WTC11 (cell line): ENCODE measurements around the gene LMF2. TPM values are rescaled to one million over a fixed set of nuclear protein-coding genes. Genes with fewer than 3 reads are reported as not detected.

ENCODE experiments used
- ATAC-seq: fragments of 200-7000 bp; cut with Tn5 transposase; 2 replicates; pipeline ENCODE4 v1.10.0; 2021; ENCODE audit warnings: mild to moderate bottlenecking, moderate library complexity
- CTCF ChIA-PET: fragments of 300-600 bp; sonication (Branson Sonifier 250); formaldehyde crosslinking; loops from one replicate; lab custom pipeline; 2021; ENCODE audit warnings: antibody characterized with exemption; lab: Charles Lee
- POLR2A ChIA-PET: fragments of 350-600 bp; sonication (Branson Sonifier 250); formaldehyde crosslinking; loops from one replicate; lab custom pipeline; 2021; ENCODE audit warnings: antibody characterized with exemption; lab: Charles Lee
- DNase-seq: peaks from one replicate; pipeline ENCODE4 v3.0.0; 2021; ENCODE audit warnings: low spot score
- H3K27ac Mint-ChIP-seq: 2 replicates; pipeline ENCODE4 v1.8.0; 2021; ENCODE audit warnings: mixed read lengths
- H3K27me3 Mint-ChIP-seq: 2 replicates; pipeline ENCODE4 v1.8.0; 2021; ENCODE audit warnings: low read depth, mild to moderate bottlenecking, moderate library complexity, mixed read lengths
- H3K36me3 Mint-ChIP-seq: 2 replicates; pipeline ENCODE4 v1.8.0; 2021; ENCODE audit warnings: mixed read lengths
- H3K4me1 Mint-ChIP-seq: 2 replicates; pipeline ENCODE4 v1.8.0; 2022; ENCODE audit warnings: mixed read lengths
- H3K4me3 Mint-ChIP-seq: 2 replicates; pipeline ENCODE4 v1.8.0; 2021; ENCODE audit warnings: mild to moderate bottlenecking, moderate library complexity, mixed read lengths
- H3K9me3 Mint-ChIP-seq: 2 replicates; pipeline ENCODE4 v1.8.0; 2021; ENCODE audit warnings: mixed read lengths
- CBFB ChIP-seq: sonication (generic); formaldehyde crosslinking; IDR thresholded peaks from 2 replicates; pipeline ENCODE4 v1.8.1; 2022; ENCODE audit warnings: mild to moderate bottlenecking, low read depth, missing genetic modification reagents
- CREB1 ChIP-seq: sonication (generic); formaldehyde crosslinking; IDR thresholded peaks from 2 replicates; pipeline ENCODE4 v1.8.0; 2023; ENCODE audit warnings: mild to moderate bottlenecking, missing genetic modification reagents
- ESRRA ChIP-seq: sonication (generic); formaldehyde crosslinking; IDR thresholded peaks from 2 replicates; pipeline ENCODE4 v1.8.1; 2022; ENCODE audit warnings: mild to moderate bottlenecking, missing genetic modification reagents, borderline replicate concordance
- ETV6 ChIP-seq: sonication (generic); formaldehyde crosslinking; IDR thresholded peaks from 2 replicates; pipeline ENCODE4 v1.8.1; 2022; ENCODE audit warnings: mild to moderate bottlenecking, missing genetic modification reagents
- GTF2I ChIP-seq: fragments of 250-450 bp; sonication (Bioruptor Pico); conservative IDR thresholded peaks from 2 replicates; pipeline ENCODE4 v1.4.0; 2021; ENCODE audit warnings: mild to moderate bottlenecking
- HMGA2 ChIP-seq: fragments of 250-450 bp; sonication (Bioruptor Pico); IDR thresholded peaks from 2 replicates; pipeline ENCODE4 v1.4.0; 2021; ENCODE audit warnings: mild to moderate bottlenecking, moderate library complexity
- MXD4 ChIP-seq: fragments of 250-450 bp; sonication (Bioruptor Pico); IDR thresholded peaks from 2 replicates; pipeline ENCODE4 v1.8.0; 2021; ENCODE audit warnings: mild to moderate bottlenecking, moderate library complexity, borderline replicate concordance
- NFE2L1 ChIP-seq: sonication (generic); formaldehyde crosslinking; IDR thresholded peaks from 2 replicates; pipeline ENCODE4 v1.8.1; 2023; ENCODE audit warnings: missing genetic modification reagents
- OVOL2 ChIP-seq: fragments of 250-450 bp; sonication (Bioruptor Pico); IDR thresholded peaks from 2 replicates; pipeline ENCODE4 v1.9.0; 2021; ENCODE audit warnings: mild to moderate bottlenecking, borderline replicate concordance
- TCF7 ChIP-seq: sonication (generic); formaldehyde crosslinking; IDR thresholded peaks from 2 replicates; pipeline ENCODE4 v1.8.0; 2022; ENCODE audit warnings: mild to moderate bottlenecking, low read depth, missing genetic modification reagents, moderate library complexity
- ZBTB21 ChIP-seq: sonication (generic); formaldehyde crosslinking; IDR thresholded peaks from 2 replicates; pipeline ENCODE4 v1.8.1; 2023; ENCODE audit warnings: mild to moderate bottlenecking, missing genetic modification reagents, borderline replicate concordance
- total RNA-seq: library from RNA; stranded (reverse); gene quantifications from 3 replicates; pipeline ENCODE4 v1.2.3, GENCODE V29; 2021
- TF ChIP-seq, protein P1 (sequence below): sonication (generic); formaldehyde crosslinking; IDR thresholded peaks from 2 replicates; pipeline ENCODE4 v1.8.1; 2023; ENCODE audit warnings: mild to moderate bottlenecking, missing genetic modification reagents
- TF ChIP-seq, protein P2 (sequence below): sonication (generic); formaldehyde crosslinking; IDR thresholded peaks from 2 replicates; pipeline ENCODE4 v1.8.1; 2023; ENCODE audit warnings: mild to moderate bottlenecking, missing genetic modification reagents
- TF ChIP-seq, protein P3 (sequence below): fragments of 250-450 bp; sonication (Bioruptor Pico); IDR thresholded peaks from 2 replicates; pipeline ENCODE4 v2.1.2; 2022; ENCODE audit warnings: mild to moderate bottlenecking, moderate library complexity
- TF ChIP-seq, protein P4 (sequence below): sonication (generic); formaldehyde crosslinking; IDR thresholded peaks from 2 replicates; pipeline ENCODE4 v1.8.1; 2022; ENCODE audit warnings: mild to moderate bottlenecking, missing genetic modification reagents, moderate library complexity, borderline replicate concordance
- TF ChIP-seq, protein P5 (sequence below): sonication (generic); formaldehyde crosslinking; IDR thresholded peaks from 2 replicates; pipeline ENCODE4 v1.8.1; 2022; ENCODE audit warnings: low read depth, mild to moderate bottlenecking, moderate library complexity, missing genetic modification reagents, borderline replicate concordance
- TF ChIP-seq, protein P6 (sequence below): sonication (generic); formaldehyde crosslinking; IDR thresholded peaks from 2 replicates; pipeline ENCODE4 v1.8.0; 2022; ENCODE audit warnings: mild to moderate bottlenecking, missing genetic modification reagents
- TF ChIP-seq, protein P7 (sequence below): sonication (generic); formaldehyde crosslinking; conservative IDR thresholded peaks from 2 replicates; pipeline ENCODE4 v1.8.1; 2022; ENCODE audit warnings: mild to moderate bottlenecking, missing genetic modification reagents
- TF ChIP-seq, protein P8 (sequence below): fragments of 200-600 bp; IDR thresholded peaks from 2 replicates; pipeline ENCODE4 v1.8.0; 2022; ENCODE audit warnings: antibody characterized with exemption
- TF ChIP-seq, protein P9 (sequence below): sonication (generic); formaldehyde crosslinking; IDR thresholded peaks from 2 replicates; pipeline ENCODE4 v1.8.1; 2023; ENCODE audit warnings: mild to moderate bottlenecking, missing genetic modification reagents, moderate library complexity

The LMF2 gene
- total RNA-seq, 1 experiment from 2014 or later: 43.7 TPM

DNA sequence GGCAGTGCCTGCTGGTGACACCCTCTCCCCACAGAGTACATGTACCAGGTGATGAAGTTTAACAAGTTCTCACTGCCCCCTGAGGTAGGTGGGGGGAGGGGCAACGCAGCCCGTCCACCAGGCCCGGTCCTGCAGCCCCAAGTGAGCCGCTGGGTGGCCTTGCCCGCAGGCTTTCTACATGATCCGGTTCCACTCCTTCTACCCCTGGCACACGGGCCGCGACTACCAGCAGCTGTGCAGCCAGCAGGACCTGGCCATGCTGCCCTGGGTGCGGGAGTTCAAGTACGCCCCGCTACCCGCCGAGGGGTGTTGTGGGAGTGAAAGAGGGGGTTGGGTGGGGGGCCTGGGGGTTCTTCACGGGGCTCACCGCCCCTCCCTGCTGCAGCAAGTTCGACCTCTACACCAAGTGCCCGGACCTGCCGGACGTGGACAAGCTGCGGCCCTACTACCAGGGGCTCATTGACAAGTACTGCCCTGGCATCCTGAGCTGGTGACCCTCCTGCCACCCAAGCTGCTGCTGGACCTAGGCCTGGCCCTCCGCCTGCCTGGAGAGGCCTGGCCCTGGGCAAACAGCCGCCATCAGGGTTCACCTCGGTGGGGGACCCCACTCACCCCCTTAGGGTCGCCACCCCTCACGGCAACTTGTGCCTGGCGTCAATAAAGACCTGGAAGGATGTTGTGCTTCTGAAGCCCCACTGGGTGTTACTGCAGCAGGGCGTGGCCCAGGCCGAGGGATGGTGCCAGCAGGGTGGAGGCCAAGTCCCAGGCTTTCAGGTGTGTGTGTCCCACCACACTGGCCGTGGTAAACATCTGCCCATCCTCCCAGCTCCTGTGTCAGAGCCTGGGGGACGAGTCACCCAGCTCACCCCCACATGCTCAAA lies 17.9 kb downstream of the LMF2 start:
- ATAC-seq (no peak), DNase-seq (no peak)
- no peaks in the 10 kb centered on the region for H3K4me1 Mint-ChIP-seq
- TF ChIP-seq MXD4 (CRISPR knock-in tag) (no peak), TCF7 (no peak), NFE2L1 (no peak), CBFB (no peak), CREB1 (CRISPR knock-in tag) (no peak), HMGA2 (CRISPR knock-in tag) (no peak), ZBTB21 (CRISPR knock-in tag) (no peak), ETV6 (CRISPR knock-in tag) (no peak), GTF2I (CRISPR knock-in tag) (no peak)
- TF ChIP-seq, protein P1, sequence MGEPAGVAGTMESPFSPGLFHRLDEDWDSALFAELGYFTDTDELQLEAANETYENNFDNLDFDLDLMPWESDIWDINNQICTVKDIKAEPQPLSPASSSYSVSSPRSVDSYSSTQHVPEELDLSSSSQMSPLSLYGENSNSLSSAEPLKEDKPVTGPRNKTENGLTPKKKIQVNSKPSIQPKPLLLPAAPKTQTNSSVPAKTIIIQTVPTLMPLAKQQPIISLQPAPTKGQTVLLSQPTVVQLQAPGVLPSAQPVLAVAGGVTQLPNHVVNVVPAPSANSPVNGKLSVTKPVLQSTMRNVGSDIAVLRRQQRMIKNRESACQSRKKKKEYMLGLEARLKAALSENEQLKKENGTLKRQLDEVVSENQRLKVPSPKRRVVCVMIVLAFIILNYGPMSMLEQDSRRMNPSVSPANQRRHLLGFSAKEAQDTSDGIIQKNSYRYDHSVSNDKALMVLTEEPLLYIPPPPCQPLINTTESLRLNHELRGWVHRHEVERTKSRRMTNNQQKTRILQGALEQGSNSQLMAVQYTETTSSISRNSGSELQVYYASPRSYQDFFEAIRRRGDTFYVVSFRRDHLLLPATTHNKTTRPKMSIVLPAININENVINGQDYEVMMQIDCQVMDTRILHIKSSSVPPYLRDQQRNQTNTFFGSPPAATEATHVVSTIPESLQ (CRISPR knock-in tag): no peak
- TF ChIP-seq, protein P2, sequence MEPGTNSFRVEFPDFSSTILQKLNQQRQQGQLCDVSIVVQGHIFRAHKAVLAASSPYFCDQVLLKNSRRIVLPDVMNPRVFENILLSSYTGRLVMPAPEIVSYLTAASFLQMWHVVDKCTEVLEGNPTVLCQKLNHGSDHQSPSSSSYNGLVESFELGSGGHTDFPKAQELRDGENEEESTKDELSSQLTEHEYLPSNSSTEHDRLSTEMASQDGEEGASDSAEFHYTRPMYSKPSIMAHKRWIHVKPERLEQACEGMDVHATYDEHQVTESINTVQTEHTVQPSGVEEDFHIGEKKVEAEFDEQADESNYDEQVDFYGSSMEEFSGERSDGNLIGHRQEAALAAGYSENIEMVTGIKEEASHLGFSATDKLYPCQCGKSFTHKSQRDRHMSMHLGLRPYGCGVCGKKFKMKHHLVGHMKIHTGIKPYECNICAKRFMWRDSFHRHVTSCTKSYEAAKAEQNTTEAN (CRISPR knock-in tag): no peak
- TF ChIP-seq, protein P3, sequence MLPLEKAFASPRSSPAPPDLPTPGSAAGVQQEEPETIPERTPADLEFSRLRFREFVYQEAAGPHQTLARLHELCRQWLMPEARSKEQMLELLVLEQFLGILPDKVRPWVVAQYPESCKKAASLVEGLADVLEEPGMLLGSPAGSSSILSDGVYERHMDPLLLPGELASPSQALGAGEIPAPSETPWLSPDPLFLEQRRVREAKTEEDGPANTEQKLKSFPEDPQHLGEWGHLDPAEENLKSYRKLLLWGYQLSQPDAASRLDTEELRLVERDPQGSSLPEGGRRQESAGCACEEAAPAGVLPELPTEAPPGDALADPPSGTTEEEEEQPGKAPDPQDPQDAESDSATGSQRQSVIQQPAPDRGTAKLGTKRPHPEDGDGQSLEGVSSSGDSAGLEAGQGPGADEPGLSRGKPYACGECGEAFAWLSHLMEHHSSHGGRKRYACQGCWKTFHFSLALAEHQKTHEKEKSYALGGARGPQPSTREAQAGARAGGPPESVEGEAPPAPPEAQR (CRISPR knock-in tag): no peak
- TF ChIP-seq, protein P4, sequence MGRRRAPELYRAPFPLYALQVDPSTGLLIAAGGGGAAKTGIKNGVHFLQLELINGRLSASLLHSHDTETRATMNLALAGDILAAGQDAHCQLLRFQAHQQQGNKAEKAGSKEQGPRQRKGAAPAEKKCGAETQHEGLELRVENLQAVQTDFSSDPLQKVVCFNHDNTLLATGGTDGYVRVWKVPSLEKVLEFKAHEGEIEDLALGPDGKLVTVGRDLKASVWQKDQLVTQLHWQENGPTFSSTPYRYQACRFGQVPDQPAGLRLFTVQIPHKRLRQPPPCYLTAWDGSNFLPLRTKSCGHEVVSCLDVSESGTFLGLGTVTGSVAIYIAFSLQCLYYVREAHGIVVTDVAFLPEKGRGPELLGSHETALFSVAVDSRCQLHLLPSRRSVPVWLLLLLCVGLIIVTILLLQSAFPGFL (CRISPR knock-in tag): no peak
- TF ChIP-seq, protein P5, sequence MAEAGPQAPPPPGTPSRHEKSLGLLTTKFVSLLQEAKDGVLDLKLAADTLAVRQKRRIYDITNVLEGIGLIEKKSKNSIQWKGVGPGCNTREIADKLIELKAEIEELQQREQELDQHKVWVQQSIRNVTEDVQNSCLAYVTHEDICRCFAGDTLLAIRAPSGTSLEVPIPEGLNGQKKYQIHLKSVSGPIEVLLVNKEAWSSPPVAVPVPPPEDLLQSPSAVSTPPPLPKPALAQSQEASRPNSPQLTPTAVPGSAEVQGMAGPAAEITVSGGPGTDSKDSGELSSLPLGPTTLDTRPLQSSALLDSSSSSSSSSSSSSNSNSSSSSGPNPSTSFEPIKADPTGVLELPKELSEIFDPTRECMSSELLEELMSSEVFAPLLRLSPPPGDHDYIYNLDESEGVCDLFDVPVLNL (CRISPR knock-in tag): no peak
- peaks cover 4% of the 10 kb centered on the region; the same call in 1 of the 2 replicates for H3K27me3 Mint-ChIP-seq
- ChIA-PET CTCF (interaction anchor here (0.8 to 1.7 kb wide), 3 partner anchors 9 to 17 kb away, joined by 3 to 5 read pairs (median 4); no protein-coding TSS in a partner anchor), POLR2A (interaction anchor here (0.6 kb wide), 1 partner anchor 166 kb away, joined by 3 read pairs; no protein-coding TSS in a partner anchor)
- H3K9me3 Mint-ChIP-seq: no peaks in the 10 kb centered on the region
- no peak overlapping the region for H3K27ac Mint-ChIP-seq
- no peaks in the 10 kb centered on the region for H3K36me3 Mint-ChIP-seq
- H3K4me3 Mint-ChIP-seq: no peak overlapping the region

DNA sequence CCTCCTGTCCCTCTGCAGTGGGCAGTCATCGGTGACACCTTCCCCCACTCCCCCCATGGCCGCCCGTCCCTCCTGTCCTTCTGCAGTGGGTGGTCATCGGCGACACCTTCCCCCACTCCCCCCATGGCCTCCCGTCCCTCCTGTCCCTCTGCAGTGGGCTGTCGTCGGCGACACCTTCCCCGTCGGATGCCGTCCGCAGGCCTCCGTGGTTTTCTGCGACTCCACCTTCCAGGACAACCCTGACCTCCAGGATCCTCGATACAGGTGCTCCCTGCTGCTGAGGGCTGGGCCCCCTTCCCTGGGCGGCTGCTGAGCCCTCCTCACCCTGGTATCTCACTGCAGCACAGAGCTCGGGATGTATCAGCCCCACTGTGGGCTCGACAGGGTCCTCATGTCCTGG lies 18.6 kb downstream of the LMF2 start:
- ATAC-seq (no peak), DNase-seq (no peak)
- ChIA-PET CTCF (interaction anchor here (0.9 kb wide), 1 partner anchor 16 kb away, joined by 5 read pairs; no protein-coding TSS in a partner anchor), POLR2A (no interaction called here)
- Mint-ChIP-seq H3K9me3 (no peaks in the 10 kb centered on the region), H3K27me3 (peaks cover 4% of the 10 kb centered on the region; the same call in 1 of the 2 replicates), H3K4me1 (no peaks in the 10 kb centered on the region), H3K27ac (no peak overlapping the region), H3K4me3 (no peak overlapping the region), H3K36me3 (no peaks in the 10 kb centered on the region)
- TF ChIP-seq, protein P6, sequence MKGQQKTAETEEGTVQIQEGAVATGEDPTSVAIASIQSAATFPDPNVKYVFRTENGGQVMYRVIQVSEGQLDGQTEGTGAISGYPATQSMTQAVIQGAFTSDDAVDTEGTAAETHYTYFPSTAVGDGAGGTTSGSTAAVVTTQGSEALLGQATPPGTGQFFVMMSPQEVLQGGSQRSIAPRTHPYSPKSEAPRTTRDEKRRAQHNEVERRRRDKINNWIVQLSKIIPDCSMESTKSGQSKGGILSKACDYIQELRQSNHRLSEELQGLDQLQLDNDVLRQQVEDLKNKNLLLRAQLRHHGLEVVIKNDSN (CRISPR knock-in tag): no peak
- TF ChIP-seq MXD4 (CRISPR knock-in tag) (no peak), ESRRA (CRISPR knock-in tag) (no peak), ZBTB21 (CRISPR knock-in tag) (no peak), OVOL2 (CRISPR knock-in tag) (no peak), NFE2L1 (no peak)
- TF ChIP-seq, protein P7, sequence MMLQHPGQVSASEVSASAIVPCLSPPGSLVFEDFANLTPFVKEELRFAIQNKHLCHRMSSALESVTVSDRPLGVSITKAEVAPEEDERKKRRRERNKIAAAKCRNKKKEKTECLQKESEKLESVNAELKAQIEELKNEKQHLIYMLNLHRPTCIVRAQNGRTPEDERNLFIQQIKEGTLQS: no peak
- TF ChIP-seq, protein P8, sequence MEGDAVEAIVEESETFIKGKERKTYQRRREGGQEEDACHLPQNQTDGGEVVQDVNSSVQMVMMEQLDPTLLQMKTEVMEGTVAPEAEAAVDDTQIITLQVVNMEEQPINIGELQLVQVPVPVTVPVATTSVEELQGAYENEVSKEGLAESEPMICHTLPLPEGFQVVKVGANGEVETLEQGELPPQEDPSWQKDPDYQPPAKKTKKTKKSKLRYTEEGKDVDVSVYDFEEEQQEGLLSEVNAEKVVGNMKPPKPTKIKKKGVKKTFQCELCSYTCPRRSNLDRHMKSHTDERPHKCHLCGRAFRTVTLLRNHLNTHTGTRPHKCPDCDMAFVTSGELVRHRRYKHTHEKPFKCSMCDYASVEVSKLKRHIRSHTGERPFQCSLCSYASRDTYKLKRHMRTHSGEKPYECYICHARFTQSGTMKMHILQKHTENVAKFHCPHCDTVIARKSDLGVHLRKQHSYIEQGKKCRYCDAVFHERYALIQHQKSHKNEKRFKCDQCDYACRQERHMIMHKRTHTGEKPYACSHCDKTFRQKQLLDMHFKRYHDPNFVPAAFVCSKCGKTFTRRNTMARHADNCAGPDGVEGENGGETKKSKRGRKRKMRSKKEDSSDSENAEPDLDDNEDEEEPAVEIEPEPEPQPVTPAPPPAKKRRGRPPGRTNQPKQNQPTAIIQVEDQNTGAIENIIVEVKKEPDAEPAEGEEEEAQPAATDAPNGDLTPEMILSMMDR: no peak
- TF ChIP-seq, protein P3 (CRISPR knock-in tag): no peak
- TF ChIP-seq, protein P9, sequence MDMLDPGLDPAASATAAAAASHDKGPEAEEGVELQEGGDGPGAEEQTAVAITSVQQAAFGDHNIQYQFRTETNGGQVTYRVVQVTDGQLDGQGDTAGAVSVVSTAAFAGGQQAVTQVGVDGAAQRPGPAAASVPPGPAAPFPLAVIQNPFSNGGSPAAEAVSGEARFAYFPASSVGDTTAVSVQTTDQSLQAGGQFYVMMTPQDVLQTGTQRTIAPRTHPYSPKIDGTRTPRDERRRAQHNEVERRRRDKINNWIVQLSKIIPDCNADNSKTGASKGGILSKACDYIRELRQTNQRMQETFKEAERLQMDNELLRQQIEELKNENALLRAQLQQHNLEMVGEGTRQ: no peak
